Endometrial microvascular endothelial cells (primary cell): ENCODE results near the gene ERC2. TPM values are rescaled to one million over a fixed set of nuclear protein-coding genes. Genes with fewer than 3 reads are reported as not detected.
"Not testable (repeated sequence)": the region's sequence is repeated elsewhere in the genome, so short reads cannot be mapped to it uniquely, and the experiment has no call there.

ENCODE experiments used
- in situ Hi-C: cut with HindIII; loops from 2 replicates; pipeline ENCODE4 v1.10.0; 2017; ENCODE audit warnings: low sequenced_read_pairs, low pct_unique_long_range_greater_than_20kb; ENCODE audit errors: inconsistent ontology term
- total RNA-seq: library from RNA; depleted of rRNA; stranded (reverse); fragments of >200 nt; gene quantifications from one replicate; pipeline ENCODE4 v1.2.3, GENCODE V29; 2015; ENCODE audit errors: inconsistent ontology term

Gene ERC2
- total RNA-seq, 1 donor from 2014 or later = not detected

GRCh38 chr3:56118968-56119367 lies 349.3 kb downstream of the ERC2 start:
- in situ Hi-C loops = no loop called here

GRCh38 chr3:56115698-56116097 lies 352.6 kb downstream of the ERC2 start:
- in situ Hi-C loops = no loop called here

GRCh38 chr3:56115199-56115598 lies 353.1 kb downstream of the ERC2 start:
- in situ Hi-C loops = no loop called here

- in situ Hi-C loops = no loop called here
Observed at GRCh38 chr3:56113908-56114307, 354.4 kb downstream of the ERC2 start.

- in situ Hi-C loops = no loop called here
Observed at GRCh38 chr3:56113231-56113630, 355.0 kb downstream of the ERC2 start.

- in situ Hi-C loops = no loop called here
Observed at GRCh38 chr3:56111606-56112304, 356.5 kb downstream of the ERC2 start.

- in situ Hi-C loops = no loop called here
Observed at GRCh38 chr3:56110886-56111285, 357.4 kb downstream of the ERC2 start.

GRCh38 chr3:56107157-56107556 lies 361.1 kb downstream of the ERC2 start:
- in situ Hi-C loops = no loop called here

- in situ Hi-C loops = no loop called here
Observed at GRCh38 chr3:56102032-56102431, 366.2 kb downstream of the ERC2 start.

GRCh38 chr3:56101576-56101975 lies 366.7 kb downstream of the ERC2 start:
- in situ Hi-C loops = no loop called here

GRCh38 chr3:56096999-56097398 lies 371.3 kb downstream of the ERC2 start:
- in situ Hi-C loops = no loop called here

- in situ Hi-C loops = no loop called here
Observed at GRCh38 chr3:56094170-56094569, 374.1 kb downstream of the ERC2 start.

- in situ Hi-C loops = no loop called here
Observed at GRCh38 chr3:56089739-56090138, 378.5 kb downstream of the ERC2 start.

- in situ Hi-C loops = no loop called here
Observed at GRCh38 chr3:56087451-56088053, 380.7 kb downstream of the ERC2 start.

GRCh38 chr3:56086355-56086754 lies 381.9 kb downstream of the ERC2 start:
- in situ Hi-C loops = no loop called here

- in situ Hi-C loops = no loop called here
Observed at GRCh38 chr3:56081246-56081645, 387.0 kb downstream of the ERC2 start.

GRCh38 chr3:56076746-56077145 lies 391.5 kb downstream of the ERC2 start:
- in situ Hi-C loops = no loop called here

GRCh38 chr3:56075089-56075488 lies 393.2 kb downstream of the ERC2 start:
- in situ Hi-C loops = no loop called here

- in situ Hi-C loops = no loop called here
Observed at GRCh38 chr3:56069766-56070165, 398.5 kb downstream of the ERC2 start.

GRCh38 chr3:56066405-56066804 lies 401.9 kb downstream of the ERC2 start:
- in situ Hi-C loops = not testable (repeated sequence)

GRCh38 chr3:56064684-56065083 lies 403.6 kb downstream of the ERC2 start:
- in situ Hi-C loops = no loop called here
